ENCODE data around the gene AGAP1. TPM values are rescaled to one million over a fixed set of nuclear protein-coding genes. Genes with fewer than 3 reads are reported as not detected.

Gene AGAP1
- total RNA-seq, 1 experiment from 2014 or later, result 25.8 TPM

DNA sequence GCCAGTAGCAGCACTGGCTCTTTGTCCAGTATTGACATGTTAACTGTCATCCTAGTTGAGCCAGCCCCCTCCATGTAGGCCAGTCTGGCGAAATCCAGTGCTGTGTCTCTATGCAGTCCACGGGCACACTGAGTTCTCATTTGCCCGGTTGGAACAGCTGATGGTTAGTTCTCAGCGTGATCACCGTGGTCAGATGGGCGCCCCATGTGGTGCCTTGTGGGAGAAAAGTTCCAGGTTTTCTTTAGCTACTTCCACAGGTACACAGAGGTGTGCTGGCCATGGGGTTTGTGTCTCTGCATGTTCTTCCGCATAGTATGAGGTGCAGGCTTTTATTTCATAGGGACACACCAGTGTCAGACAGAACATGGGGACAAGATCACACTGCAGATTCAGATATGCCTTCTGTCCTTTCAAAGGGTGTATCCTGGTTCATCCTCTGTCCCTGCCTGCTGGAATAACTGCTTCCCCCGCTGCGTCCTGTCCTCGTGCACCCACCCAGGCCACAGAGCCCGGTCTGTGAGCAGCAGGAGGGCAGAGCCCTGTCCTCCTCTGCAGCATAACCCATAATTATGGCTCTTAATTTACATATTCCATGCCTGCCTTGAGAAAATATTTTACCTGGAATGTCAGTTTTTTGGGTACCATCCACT is 340.3 kb downstream of the AGAP1 start:
- no peak overlapping the region for H3K4me2 ChIP-seq (ENCODE audit: insufficient read depth, insufficient read length, low read length)
- H3K14ac ChIP-seq (ENCODE audit: insufficient read depth, low read length), result no peak overlapping the region
- H4K5ac ChIP-seq (ENCODE audit: insufficient read length, low read depth, low read length), result no peak overlapping the region
- H3K56ac ChIP-seq (ENCODE audit: insufficient read length, low read depth, low read length), result no peak overlapping the region
- no peak overlapping the region for H3K23ac ChIP-seq (ENCODE audit: insufficient read length, low read depth, low read length)
- no peak overlapping the region for H2BK15ac ChIP-seq (ENCODE audit: low read depth, low read length)
- Mint-ChIP-seq H3K27ac (no peak overlapping the region), H3K36me3 (ENCODE audit: insufficient read depth in 1 of 3, low read depth in 3 of 3) (peaks cover 0 to 2% (median 1%) of the 10 kb centered on the region in 3 experiments; a peak in 1 of 7 replicates), H3K4me3 (no peak overlapping the region), H3K4me1 (peaks cover 11 to 20% of the 10 kb centered on the region in 2 experiments), H3K9me3 (no peaks in the 10 kb centered on the region), H3K27me3 (ENCODE audit: low read depth) (no peaks in the 10 kb centered on the region)
- DNase-seq, result no peak
- no peak overlapping the region for H4K8ac ChIP-seq (replicated peaks; ENCODE audit: insufficient read length, low read depth, low read length)
- no peak overlapping the region for H2BK5ac ChIP-seq (ENCODE audit: insufficient read length, low read length)
- no peak overlapping the region for H2AK5ac ChIP-seq (ENCODE audit: insufficient read length, low read length)
- H3K79me2 ChIP-seq (ENCODE audit: insufficient read depth, low read length), result no peaks in the 10 kb centered on the region
- no CpG with 5 or more reads among the region's 11 CpGs for WGBS (ENCODE audit: extremely low coverage, insufficient read length, low lambda C conversion rate)
- H2AFZ ChIP-seq (ENCODE audit: low read length), result no peak overlapping the region
- H3K23me2 ChIP-seq (ENCODE audit: insufficient read length, low read depth, low read length, poor library complexity, severe bottlenecking), result no peaks in the 10 kb centered on the region
- no peak overlapping the region for H2BK12ac ChIP-seq (ENCODE audit: insufficient read length, low read depth, low read length)
- no peaks in the 10 kb centered on the region for H3K4me1 ChIP-seq (ENCODE audit: insufficient read depth, low read length)
- H3K27me3 ChIP-seq (ENCODE audit: insufficient read depth, low read length), result no peaks in the 10 kb centered on the region
- no peak overlapping the region for H4K91ac ChIP-seq (ENCODE audit: insufficient read length, low read depth, low read length)
- no peak overlapping the region for H3K18ac ChIP-seq (ENCODE audit: insufficient read length, low read depth, low read length)
- TF ChIP-seq, protein P1, sequence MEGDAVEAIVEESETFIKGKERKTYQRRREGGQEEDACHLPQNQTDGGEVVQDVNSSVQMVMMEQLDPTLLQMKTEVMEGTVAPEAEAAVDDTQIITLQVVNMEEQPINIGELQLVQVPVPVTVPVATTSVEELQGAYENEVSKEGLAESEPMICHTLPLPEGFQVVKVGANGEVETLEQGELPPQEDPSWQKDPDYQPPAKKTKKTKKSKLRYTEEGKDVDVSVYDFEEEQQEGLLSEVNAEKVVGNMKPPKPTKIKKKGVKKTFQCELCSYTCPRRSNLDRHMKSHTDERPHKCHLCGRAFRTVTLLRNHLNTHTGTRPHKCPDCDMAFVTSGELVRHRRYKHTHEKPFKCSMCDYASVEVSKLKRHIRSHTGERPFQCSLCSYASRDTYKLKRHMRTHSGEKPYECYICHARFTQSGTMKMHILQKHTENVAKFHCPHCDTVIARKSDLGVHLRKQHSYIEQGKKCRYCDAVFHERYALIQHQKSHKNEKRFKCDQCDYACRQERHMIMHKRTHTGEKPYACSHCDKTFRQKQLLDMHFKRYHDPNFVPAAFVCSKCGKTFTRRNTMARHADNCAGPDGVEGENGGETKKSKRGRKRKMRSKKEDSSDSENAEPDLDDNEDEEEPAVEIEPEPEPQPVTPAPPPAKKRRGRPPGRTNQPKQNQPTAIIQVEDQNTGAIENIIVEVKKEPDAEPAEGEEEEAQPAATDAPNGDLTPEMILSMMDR (conservative IDR thresholded peaks at IDR 0.05), result peak; percentile 33; the same call in 2 of the 3 replicates
- no peaks in the 10 kb centered on the region for H3K79me1 ChIP-seq (ENCODE audit: insufficient read depth, low read depth, low read length, poor library complexity, severe bottlenecking)
- H3K9me3 ChIP-seq (ENCODE audit: control insufficient read depth, low read depth, low read length), result no peaks in the 10 kb centered on the region
- no peak overlapping the region for H2BK20ac ChIP-seq (ENCODE audit: low read depth, low read length, poor library complexity, severe bottlenecking)
- no peaks in the 10 kb centered on the region for H4K20me1 ChIP-seq (ENCODE audit: control insufficient read depth, insufficient read depth, insufficient read length)
- H3T11ph ChIP-seq (ENCODE audit: low read length), result no peak overlapping the region
- no peak overlapping the region for H2BK120ac ChIP-seq (ENCODE audit: low read depth, low read length, poor library complexity, severe bottlenecking)
- H3K4ac ChIP-seq (ENCODE audit: low read depth, low read length), result no peak overlapping the region
- H3K27ac ChIP-seq (ENCODE audit: insufficient read length, low read depth, low read length), result no peak overlapping the region
- H3K9ac ChIP-seq (ENCODE audit: extremely low read depth, insufficient read length, low read length), result no peak overlapping the region

Measured in H9 (cell line).